GM21390 (cell line): Measurements from ENCODE around the gene SLC35E4.
"Not testable (repeated sequence)": the region's sequence is repeated elsewhere in the genome, so short reads cannot be mapped to it uniquely, and the experiment has no call there.

Experiments
- ATAC-seq: cut with Tn5 transposase; IDR thresholded peaks from one replicate; pipeline ENCODE4 v1.9.1; 2021; ENCODE audit not compliant: unreplicated experiment

The SLC35E4 gene

DNA sequence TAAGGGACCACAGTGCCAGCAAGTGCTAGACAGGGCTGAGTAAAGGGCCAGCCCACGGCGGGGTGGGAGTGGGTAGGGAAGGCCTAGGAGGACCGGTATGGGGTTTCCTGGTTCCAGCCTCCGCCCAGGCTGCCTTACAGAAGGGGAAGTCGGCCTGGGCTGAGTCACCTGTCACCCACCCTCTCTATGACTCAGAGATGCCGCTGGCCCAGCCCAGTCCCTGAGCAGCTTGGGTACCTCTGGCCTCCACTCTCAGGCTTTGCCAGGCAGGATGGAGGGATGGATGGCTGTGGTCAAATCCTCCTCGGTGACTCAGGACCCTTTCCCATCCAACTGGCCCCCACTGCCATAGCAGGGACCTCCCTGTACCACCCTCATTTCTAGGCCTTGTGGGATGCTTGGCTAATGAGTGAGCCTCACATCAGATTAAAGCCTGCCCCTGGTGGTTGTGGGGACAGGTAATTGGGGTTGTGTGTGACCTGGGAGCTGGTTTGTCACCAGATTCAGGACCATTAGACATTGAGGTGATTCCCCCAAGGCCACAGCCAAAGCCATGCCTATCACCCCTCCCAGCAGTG lies 13.9 kb downstream of the SLC35E4 start:
- ATAC-seq, result peak; percentile 57

DNA sequence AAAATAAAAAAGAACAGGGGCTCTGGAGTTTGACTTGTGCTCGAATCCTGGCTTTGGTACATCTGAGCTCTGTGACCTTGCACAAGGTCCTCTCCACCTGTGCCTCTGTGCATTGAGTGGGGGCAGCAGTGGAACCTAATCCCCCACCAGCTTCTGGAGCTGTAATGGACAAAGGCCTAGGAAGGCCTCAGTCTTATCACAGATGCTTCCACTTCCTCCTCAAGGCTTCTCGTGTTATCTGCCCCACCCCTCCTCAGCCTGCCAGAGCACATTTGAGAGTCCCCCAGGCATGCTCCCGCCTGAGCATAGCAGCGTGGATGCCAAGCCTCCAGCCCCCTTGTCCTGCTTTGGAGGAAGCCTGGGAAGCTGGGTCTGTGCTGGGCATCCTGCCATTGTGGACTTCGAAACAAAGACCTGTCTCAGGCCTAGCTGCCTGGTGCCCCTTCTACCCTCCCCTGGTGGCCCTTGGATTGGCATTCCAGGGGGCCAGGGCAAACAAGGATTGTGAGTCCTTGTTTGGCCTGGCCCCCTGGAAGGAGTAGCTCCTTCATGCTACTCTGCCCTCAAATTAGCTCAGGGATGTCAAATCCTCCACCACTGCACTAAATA lies 15.0 kb downstream of the SLC35E4 start:
- ATAC-seq, result no peak

DNA sequence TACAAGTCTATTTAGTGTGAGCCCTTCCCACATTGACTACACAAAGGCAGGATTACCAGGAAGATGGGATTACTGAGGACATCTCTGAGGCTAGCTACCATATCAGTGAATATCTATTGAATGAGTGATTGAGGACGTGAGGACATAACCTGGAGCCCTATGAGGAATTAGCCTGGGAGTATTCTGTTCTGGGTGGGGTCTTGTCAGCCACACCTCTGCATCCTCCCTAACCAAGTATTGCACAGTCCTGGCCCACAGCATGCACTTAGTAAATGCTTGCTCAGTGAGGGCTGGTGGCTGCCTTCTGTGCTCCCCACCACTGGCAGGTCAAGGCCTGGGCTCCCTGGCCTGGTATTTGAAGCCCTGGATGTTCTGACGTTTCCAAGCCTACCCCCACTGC lies 17.3 kb downstream of the SLC35E4 start:
- ATAC-seq, result no peak

DNA sequence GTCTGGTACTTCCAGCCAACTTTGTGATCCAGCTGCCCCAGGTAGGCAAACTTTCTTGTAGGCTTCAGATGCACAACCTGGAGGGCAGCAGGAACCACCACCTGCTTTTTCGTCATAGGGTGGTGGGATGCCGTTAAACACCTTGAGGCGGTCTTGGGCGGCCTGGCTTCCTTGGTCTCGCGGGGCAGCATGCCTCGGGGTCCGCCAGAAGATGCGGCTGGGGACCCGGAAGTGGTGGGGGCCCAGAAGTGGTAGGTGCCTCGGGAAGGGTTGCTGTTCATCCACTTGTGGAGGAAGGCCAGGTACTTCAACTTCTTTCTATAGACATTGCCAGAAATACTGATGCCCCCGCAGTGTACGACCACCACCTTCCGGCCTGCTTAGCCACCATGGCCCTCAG lies 18.8 kb downstream of the SLC35E4 start:
- ATAC-seq, result no peak

DNA sequence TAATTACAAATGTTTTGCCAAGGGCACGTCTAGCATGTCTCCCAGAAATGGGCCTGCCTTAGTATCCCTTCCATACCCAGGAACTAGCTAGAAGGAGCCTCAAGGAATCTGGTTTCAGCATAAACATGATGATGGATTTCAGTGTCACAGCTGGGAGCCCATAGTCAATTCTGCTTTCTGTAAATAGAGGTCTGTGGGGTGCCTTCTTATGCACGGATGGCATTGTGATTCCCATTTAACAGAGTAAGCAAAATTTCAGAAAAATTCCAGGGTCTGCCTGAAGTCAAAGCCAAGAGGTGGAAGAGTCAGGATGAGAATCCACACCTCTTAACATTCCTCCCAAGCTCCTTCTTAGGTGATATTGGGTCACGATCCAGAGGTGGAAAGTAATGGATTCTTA lies 20.0 kb downstream of the SLC35E4 start:
- ATAC-seq, result no peak

DNA sequence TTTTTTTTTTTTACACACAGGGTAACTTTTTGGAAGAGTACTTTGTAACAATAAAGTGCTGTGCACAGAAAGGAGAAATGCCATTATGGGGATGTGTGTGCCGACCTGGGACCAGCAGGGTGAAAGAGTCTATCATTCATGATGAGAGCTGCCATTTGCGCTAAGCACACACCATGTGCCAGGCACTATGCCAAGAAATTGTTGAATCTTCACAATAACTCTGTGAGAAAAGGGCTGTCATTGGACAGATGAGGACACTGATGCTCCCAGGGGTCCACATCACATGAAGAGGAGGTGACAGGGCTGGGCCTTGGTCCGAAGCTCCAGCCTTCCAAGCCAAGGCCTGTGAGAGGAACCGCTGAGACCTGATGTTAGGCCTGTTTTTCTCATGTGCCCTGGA lies 26.5 kb downstream of the SLC35E4 start:
- ATAC-seq, result no peak

DNA sequence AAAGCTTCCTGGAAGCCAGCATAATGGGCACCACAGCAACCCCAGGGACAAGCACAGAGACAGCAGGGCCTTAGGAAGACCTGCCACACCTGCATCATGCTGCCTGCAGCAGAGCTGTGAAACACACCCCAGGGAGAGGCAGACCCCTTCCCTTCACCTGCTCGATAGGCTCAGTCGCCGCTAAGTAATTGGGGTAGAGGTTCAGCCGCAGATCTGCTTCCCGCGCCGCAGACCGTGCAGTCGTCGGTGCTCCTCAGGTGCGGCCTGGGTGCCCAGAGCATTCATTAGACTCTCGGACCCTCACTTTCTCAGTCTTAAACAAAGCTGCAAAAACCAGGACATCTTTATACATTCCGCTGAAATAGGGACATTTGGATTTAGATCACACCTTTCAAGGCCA lies 29.2 kb downstream of the SLC35E4 start:
- ATAC-seq, result no peak

DNA sequence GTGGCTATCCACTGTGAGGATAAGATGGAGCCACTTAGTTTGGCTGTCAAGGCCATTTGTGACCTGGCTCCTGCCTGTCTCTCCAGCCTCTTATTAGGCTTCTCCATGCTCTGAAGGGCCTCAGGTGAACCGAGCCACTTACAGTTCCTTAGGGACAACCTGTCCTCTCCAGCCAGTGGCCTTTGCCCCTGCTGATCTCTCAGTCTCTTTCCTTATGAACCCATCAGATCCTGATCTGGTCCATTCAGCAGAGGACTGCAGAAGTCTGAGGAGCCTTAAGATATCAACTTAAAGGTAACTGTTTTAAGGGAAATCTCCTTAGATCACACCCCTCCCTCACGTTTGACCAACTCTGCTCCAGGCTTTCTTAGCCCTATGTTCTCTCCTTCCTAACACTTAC lies 29.7 kb downstream of the SLC35E4 start:
- no peak for ATAC-seq

DNA sequence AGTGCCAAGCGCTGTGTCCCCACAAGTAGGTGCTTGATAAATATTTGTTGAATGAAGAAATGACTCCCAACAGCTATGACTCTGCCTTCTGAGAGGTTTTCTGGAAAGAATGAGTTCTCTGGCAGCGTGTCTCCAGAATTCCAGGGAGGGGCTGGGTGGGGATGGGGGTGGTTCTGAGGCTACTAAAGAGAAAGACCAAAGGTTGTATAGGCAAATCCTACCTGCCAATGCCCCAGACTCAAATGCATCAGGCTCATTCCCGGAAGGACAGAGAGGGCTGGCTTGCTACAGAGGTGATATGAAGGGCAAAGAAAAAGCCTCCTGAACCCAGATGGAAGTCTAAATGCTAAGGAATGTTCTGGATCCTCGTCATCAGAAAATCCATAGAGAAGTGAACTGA lies 30.2 kb downstream of the SLC35E4 start:
- no peak for ATAC-seq

DNA sequence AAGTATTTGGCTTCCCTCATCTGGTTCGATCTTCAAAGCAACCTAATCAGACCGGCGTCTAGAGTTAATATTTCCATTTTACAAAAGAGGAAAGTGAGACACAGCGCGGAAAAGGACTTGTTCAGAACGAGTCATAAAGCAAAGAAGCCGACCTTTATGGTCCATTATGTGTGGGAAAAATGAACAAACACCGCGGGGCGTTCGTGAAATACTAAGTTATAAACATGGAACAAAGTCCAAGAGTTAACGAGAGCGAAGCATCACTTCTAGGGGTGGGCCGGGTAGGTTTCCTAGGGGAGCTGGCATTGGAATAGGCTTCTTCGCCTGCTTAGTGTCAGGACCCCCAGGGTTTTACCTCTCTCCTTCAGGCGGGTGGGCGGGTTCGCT lies 31.5 kb downstream of the SLC35E4 start:
- ATAC-seq, result no peak

DNA sequence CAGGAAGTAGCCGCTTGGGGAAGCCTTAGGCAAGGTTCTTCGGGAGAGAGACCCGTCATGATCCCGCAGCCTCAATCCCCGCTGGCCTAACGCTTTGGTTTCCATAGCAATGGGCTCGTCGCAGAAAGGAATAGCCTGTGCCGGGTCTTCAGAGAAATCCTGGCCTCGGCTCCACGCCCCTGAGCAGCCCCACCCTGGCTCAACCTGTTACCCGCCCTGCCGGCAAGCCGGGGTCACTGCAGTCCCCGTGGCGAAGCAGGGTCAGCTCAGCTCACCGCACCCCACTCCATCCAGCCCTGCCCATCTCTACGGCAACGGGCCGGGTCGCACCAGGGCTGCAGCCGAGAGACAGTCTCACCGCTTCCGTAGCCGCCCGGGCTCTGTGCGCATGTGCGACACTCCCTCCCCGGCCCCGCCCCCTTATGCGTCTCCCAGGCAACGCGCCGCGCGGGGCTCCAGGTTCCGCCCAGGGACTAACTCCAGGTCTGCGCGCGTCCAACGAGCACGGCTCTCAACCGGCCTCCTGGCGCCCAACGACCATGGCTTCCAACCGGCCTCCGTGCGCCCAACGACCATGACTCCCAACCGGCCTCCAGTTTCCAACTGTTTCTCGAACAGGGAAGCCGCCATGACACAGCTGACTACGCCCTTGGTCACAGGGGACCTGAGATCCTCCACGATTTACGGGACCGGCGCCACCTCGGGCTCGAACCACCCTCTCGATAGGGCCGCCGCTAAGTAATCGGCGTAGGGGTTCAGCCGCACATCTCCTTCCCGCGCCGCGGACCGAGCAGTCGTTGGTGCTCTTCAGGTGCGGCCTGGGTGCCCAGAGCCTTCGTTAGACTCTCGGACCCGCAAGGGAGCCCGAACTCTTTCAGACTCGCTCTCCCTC lies 32.2 kb downstream of the SLC35E4 start, which contains the start of gene DUSP18:
Gene DUSP18, minus strand, starts transcription at position 382 of the 892 bp plus-strand sequence. CDS start 3,872 bp downstream, outside the sequence.
- peak; percentile 80 for ATAC-seq

DNA sequence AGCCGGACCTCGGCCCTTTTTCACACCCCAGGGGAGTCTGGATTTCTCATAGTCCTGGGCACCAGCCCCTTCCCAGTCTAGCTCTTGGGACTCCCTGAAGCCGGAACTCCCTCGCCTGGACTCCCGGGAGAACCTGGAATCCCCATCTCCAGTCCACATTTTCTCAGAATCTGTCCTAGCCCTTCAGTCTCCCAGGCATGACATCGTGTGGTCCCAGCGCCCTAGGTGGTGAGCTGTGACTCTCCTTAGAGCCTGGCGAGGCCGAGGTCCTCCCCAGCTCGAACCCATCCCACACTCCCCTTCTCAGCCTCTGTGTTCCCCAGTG lies 32.8 kb downstream of the SLC35E4 start:
- ATAC-seq, result no peak

DNA sequence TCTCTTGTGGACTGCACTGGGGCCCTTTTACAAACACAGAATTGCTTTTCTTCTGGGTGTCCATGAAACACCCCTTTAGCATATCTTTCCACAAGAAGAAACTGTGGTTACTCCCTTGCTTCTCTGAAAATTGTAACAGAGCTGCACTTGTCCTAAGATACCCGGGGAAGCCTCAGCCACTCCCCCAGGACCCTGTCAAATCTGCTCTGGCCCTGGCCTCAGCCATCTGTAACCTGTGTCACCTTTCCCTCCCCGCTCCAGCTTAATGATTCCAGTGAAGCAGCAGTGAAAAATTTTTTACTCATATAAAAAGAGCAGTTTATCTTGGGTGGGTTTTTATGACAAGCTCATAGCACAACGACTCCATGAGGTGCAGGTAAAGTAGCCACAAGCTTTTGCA lies 35.5 kb downstream of the SLC35E4 start:
- no peak for ATAC-seq

DNA sequence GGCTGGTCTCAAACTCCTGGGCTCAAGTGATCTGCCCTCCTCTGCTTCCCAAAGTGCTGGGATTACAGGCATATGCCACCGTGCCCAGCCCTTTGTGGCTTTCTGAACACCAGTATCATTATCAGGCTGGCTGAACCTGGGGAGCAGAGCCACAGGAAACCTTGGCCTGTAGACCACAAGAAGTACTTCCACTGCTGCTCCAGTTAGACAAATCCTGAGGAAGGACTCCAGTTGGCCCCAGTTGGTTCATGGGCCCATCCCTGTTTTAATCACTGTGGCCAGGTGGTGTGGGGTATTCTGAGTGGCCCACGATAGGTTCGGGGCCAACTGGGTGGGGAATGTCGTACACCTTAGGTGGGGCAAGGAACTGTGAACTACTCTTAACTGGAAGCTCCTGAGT lies 37.6 kb downstream of the SLC35E4 start:
- ATAC-seq, result no peak

DNA sequence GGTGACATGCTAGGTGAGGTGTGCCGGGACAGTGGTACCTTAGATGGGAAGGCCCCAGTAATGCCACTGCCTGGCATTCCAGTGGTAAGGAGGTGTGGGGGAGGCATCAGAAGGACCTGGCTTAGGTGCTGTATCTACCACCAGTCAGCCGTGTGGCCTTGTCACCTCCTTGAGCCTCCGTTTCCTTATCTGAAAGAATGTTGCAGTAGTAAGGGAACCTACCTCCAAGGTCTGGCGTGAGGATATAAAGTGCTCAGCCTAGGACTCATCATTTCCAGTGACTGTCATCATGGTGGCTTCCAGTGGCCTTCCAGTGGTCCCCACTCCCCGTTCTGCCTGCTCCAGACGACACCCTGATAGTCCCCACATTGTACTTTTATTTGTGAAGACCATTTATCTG lies 38.9 kb downstream of the SLC35E4 start:
- no peak for ATAC-seq

DNA sequence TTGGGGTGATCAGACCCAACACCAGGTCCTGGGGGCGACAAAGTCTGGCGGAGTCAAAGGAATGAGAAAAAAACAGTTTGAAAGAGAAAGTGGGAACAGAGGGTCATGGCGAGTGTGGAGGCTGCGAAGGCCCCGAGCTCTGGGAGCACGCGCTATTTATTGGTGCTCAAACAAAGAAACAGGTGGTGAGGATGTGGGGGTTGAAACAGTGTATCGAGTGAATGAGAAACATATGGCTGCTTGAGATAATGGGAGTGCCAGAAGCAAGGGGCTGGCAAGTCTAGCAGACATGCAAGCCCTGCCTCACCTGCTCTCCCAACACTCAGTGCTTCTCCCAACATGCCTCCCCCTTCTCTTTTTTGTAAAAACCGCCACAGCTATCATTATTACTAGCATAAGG lies 39.9 kb downstream of the SLC35E4 start:
- ATAC-seq, result no peak

DNA sequence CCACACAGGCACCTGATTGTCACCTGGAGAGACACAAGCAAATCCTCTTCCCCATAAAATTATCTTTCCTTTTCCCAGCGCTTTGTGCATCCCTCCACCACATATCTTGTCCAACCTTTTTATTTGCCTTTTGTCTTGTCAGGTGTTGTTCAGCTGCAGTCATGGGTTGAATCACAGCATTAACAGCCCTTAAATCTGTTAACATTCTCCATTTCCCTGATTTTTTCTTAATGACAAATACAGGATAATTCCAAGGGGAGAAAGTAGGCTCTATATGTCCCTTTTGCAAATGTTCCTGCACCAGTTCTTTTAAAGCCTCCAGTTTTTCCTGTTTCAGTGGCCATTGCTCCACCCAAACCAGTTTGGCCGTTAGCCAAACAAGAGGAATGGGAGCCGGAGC lies 41.0 kb downstream of the SLC35E4 start:
- not testable (repeated sequence) for ATAC-seq

DNA sequence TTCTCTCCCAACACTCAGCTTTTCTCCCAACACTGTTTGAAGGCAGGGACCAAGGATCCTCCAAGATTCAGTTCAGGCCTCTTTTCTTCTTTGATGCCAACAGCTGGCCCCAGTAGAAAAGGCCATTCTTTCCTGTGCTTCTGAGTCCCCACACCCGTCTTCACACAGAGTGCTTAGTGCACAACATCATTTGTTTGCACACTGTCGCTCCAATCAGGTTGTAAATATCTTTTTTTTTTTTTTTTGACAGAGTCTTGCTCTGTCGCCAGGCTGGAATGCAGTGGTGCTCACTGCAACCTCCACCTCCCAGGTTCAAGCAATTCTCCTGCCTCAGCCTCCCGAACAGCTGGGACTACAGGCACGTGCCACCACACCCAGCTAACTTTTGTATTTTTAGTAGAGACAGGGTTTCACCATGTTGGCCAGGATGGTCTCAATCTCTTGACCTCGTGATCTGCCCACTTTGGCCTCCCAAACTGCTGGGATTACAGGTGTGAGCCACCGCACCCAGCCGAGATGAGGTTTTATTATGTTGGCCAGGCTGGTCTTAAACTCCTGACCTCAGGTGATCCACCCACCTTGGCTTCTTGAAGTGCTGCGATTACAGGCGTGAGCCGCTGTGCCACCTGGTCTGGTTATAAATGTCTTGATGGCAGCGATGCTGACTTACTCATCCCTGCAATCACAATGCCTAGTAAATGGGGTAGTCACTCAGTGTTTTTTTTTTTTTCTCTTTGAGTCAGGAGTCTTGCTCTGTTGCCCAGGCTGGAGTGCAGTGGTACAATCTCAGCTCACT lies 44.5 kb downstream of the SLC35E4 start:
- not testable (repeated sequence) for ATAC-seq

DNA sequence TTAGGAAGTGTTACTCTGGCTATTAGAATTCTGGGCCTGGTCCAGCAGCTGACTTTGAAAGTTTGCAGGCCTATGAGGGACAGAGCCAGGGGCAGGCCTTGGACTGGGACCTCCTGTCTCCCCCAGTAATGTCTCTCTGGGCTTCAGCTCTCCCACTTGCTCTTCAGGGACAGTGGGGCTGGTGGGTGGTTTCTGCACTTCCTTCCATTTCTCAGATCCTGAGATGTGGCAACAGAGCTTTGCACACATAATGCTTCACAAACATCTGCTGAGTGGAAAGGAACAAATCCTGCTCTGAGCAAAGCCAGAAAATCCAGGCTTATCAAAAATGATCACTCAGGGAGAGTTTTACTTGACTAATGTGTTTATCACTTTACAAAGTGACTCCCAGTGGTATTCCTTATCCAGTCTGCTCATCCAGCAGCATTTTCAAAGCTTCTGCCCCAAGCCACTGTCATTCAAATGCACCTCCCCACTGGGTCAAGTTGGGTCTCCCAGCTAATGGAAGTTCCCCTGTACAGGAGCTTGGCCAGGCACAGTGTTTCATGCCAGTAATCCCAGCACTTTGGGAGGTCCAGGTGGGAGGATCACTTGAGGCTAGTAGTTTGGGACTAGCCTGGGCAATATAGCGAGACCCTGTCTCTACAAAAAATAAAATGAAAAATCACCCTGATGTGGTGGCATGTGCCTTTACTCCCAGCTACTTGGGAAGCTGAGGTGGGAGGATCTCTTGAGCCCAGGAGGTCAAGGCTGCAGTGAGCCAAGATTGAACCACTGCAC lies 45.6 kb downstream of the SLC35E4 start:
- ATAC-seq, result no peak

DNA sequence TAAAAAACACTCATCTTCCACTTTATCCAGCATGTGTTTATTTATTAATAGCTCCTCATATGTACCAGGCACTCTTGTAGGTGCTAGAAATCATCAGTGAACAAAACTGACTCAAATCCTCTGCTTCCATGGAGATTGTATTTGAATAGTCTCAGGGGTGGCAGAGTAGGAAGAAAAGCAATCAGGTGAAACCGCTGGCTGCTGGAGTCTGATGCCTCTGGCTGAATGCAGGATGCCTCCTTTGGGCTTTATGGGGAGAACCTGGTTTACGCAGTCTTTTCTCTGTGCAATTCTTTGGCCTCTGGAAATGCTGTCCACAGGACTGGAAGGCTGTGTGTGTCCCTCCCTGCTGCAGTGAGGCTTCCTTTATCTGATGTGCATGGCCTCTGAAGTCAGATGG lies 46.2 kb downstream of the SLC35E4 start:
- no peak for ATAC-seq

DNA sequence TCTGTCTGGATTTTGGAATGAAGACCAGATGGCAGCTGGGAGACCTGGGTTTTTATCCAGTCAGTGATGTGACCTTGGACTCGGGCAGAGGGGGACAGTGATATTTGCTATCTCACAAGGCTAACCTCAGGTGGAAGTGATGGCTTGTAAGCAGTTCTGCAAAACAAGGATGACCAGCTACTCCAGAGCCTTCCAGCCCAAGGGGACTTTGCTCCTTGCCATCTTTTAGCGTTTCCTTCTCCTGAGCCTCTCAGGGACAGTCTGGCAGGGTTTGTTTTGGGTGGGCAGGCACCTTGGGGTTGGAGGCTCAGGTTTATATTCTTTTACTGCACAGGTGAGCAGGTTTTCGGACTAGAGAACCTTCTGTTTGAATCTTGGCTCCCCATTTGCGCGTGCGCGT lies 49.6 kb downstream of the SLC35E4 start:
- no peak for ATAC-seq
